Ectodermal cell (in vitro differentiated cells): ENCODE data around the gene SYNJ2.

Source experiments
- H3K27ac ChIP-seq: 2 replicates; pipeline ENCODE4 v1.7.0; 2013; ENCODE audit warnings: mild to moderate bottlenecking, low read depth, low read length; ENCODE audit not compliant: insufficient read depth, poor library complexity, severe bottlenecking
- H3K27me3 ChIP-seq: 2 replicates; pipeline ENCODE4 v1.7.0; 2013; ENCODE audit warnings: mild to moderate bottlenecking, low read length; ENCODE audit not compliant: insufficient read depth, control insufficient read depth, poor library complexity, severe bottlenecking
- H3K36me3 ChIP-seq: one replicate; pipeline ENCODE4 v1.7.0; 2013; ENCODE audit warnings: low read length; ENCODE audit not compliant: control insufficient read depth, insufficient read depth
- H3K4me1 ChIP-seq: one replicate; pipeline ENCODE4 v1.7.0; 2013; ENCODE audit warnings: low read length; ENCODE audit not compliant: control insufficient read depth, insufficient read depth
- H3K4me3 ChIP-seq: 2 replicates; pipeline ENCODE4 v1.7.0; 2013; ENCODE audit warnings: low read depth, low read length, control low read depth; ENCODE audit not compliant: insufficient read depth
- H3K9me3 ChIP-seq: 2 replicates; pipeline ENCODE4 v1.7.0; 2013; ENCODE audit warnings: mild to moderate bottlenecking, low read length, moderate library complexity; ENCODE audit not compliant: control insufficient read depth
- WGBS, 2 experiments: methylation state at CpG; one replicate each; pipeline ENCODE4 v1.1.7; 2013; ENCODE audit warnings: missing lambda C conversion rate in 2 of 2; 5-methylcytosine and 5-hydroxymethylcytosine counted together

The SYNJ2 gene

DNA sequence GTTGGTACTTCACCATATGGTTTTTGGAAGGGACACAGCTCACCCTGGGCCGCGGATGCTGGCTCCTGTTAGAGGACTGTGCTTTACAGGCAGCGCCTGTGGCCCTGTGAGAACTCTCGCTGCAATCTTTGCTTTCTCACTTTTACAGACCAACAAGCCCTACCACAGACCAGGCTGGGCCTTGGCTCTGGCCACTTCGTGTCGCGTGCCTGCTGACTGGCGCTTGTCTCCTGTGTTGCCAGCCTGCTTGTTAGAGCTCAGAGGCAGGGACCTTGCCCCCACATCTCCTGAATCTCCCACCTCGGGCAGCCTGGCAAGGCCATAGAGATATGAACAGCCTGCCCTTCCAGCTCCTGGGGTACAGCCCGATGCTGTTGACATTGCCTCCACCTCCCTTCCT, 56.1 kb downstream of the SYNJ2 start:
- WGBS, 2 experiments = 92 to 95% methylated on average over 10 of the region's 10 CpGs
- Histone ChIP-seq H3K27ac (no peak overlapping the region), H3K4me1 (peaks cover 8% of the 10 kb centered on the region), H3K27me3 (no peaks in the 10 kb centered on the region), H3K9me3 (no peaks in the 10 kb centered on the region), H3K36me3 (no peaks in the 10 kb centered on the region), H3K4me3 (no peak overlapping the region)

DNA sequence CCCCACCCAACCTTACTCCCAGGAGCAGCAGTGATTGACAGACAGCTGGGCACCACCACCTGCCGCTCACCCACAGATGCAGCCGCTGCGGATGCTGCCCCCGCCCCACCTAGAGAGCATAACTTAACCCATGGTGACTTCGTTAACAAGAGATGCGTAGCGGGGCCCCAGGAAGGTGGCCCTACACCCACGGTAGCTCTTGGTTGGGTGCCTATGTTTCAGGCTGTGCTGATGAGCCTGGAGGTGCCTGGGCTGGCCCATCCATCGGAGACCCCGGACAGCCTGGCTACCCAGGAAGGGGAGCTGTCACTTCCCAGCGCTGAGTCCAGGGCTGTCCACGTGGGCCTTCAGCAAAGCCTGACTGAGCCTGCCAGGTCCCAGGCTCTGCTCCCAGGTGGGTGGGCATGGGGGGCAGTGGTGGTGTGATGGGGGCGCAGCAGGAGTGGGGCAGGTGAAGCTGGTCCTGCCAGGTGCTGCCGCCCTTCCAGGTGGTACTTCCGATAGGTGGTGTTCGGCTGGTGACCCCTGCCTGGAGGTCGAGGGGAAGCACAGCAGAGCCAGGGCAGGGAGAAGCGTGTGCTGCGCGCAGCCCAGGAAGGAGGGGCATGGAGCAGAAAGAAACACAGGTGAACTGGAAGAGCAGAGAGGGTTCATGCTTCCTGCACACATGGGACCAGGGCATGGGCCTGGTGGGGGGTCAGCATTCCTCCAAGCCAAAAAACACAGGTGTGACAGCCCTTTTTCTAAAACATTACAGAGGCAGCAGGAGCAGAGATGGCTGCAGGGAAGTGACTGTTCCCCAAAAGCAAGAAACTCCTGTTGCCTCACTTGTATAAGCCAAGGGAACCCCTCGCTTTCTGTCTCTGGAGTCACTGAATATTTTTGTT, 56.9 kb downstream of the SYNJ2 start:
- Histone ChIP-seq H3K4me3 (no peak overlapping the region), H3K27me3 (no peaks in the 10 kb centered on the region), H3K9me3 (no peaks in the 10 kb centered on the region), H3K4me1 (peaks cover 8% of the 10 kb centered on the region), H3K27ac (no peak overlapping the region), H3K36me3 (no peaks in the 10 kb centered on the region)
- 87% methylated on average over 21 of the region's 21 CpGs for WGBS, 2 experiments

DNA sequence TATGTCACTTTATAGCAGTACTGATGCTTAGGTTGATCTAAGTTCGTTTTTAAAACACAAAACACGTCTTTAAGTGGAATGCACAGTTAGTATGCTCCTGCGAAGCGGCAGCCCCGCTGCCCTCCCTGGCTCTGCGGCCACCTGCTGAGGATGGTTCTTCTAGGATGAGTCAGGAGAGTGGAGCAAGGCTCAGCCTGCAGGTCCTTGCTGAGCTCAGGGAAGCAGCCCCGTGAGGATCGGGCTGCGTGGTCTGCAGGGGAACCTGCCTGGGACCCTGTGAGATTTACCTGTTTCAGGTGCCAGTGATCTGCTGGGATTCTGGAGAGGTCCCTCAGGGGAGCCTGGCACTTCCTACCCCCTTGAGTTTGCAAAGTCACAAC, 57.5 kb downstream of the SYNJ2 start:
- H3K36me3 ChIP-seq = no peaks in the 10 kb centered on the region
- no peaks in the 10 kb centered on the region for H3K9me3 ChIP-seq
- no peak overlapping the region for H3K27ac ChIP-seq
- no peak overlapping the region for H3K4me3 ChIP-seq
- H3K4me1 ChIP-seq = peaks cover 8% of the 10 kb centered on the region
- WGBS, 2 experiments = 52 to 63% methylated on average over 9 of the region's 9 CpGs
- H3K27me3 ChIP-seq = no peaks in the 10 kb centered on the region

DNA sequence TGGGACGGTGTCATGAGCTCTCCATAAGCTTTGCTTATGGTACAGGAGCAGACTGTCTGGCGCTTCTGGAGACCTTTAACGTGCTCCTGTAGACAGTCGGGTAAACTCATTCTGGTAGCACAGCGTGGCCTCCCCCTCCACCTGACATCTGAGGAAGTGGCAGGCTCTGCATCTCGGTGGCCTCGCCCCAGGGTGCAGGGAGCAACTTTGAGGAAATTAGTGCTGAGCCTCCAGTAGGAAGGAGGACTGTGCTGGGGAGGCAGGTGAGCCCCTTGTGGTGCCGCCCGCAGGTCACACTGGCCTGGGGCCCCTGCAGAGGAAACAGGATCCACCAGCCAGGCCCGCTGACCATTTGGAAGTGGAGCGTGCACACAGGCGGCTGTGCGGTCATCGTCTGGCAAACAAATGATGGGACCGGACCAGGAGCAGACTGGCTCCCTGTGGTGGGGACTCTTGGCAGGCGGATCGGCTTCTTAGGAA, 57.9 kb downstream of the SYNJ2 start:
- no peaks in the 10 kb centered on the region for H3K27me3 ChIP-seq
- no peaks in the 10 kb centered on the region for H3K36me3 ChIP-seq
- 92 to 94% methylated on average over 17 of the region's 17 CpGs for WGBS, 2 experiments
- H3K9me3 ChIP-seq = no peaks in the 10 kb centered on the region
- no peak overlapping the region for H3K27ac ChIP-seq
- peaks cover 8% of the 10 kb centered on the region for H3K4me1 ChIP-seq
- no peak overlapping the region for H3K4me3 ChIP-seq

DNA sequence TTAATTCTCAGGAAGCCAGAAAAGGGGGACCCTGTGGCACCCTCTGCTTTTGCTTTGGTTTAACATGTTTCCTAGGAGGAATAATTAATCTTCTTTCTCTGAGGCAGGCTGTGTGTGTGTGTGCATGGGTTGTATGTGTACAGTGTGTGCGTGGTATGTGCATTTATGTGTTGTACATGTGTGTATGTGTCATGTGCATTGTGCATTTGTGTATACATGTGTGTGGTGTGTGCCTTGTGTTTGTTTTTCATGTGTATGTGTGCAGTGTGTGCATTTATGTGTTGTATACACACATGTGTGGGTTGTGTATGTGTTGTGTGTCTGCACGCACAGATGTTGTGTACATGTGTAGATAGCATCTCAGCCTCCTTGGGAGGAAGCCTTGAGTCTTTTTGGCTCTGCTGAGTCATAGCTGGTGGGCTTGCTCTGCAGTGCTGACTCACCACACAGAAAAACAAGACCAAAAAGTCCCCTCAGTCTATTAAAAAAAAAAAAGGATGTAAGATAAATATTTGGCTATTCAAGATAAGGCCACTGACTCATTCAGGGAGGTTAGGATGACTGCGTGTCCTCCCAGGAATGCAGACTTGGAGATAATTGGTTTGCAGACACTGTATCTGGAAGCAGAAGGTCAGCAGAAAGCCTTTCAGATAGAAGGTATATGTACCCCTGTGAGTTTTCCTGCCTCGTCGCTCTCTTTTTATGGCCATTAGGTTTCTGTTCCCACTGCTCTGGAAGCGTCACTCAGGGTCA, 58.6 kb downstream of the SYNJ2 start:
- no peak overlapping the region for H3K4me3 ChIP-seq
- WGBS, 2 experiments = 92 to 93% methylated on average over 6 of the region's 6 CpGs
- no peaks in the 10 kb centered on the region for H3K27me3 ChIP-seq
- H3K27ac ChIP-seq = no peak overlapping the region
- peaks cover 8% of the 10 kb centered on the region for H3K4me1 ChIP-seq
- H3K9me3 ChIP-seq = no peaks in the 10 kb centered on the region
- H3K36me3 ChIP-seq = no peaks in the 10 kb centered on the region

DNA sequence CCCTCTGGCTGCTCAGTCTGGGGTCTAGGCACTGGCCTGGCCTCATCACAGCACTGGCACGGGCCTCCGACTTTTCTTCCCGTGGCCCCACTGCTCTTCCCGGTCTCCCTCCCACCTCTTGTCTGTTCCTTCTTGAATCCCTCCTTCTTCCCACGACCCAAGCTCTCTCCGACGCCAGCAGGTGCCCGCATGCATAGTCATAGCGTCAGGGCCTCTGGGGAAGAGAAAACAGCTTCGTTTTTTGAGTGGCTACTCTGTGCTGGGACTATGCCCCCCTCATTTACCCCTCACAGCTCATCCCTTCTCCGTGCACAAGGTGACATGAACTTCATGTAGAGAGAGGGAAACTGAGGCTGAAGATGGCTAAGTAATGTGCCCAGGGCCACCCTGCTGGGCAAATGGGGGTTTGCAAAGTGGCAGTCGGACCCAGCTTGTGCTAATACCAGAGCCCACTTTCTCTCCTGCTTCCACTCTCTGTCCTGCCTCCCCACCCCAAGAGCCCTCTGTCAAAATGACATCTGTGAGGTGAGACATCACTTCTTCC, 59.2 kb downstream of the SYNJ2 start:
- no peaks in the 10 kb centered on the region for H3K9me3 ChIP-seq
- H3K27ac ChIP-seq = no peak overlapping the region
- H3K27me3 ChIP-seq = no peaks in the 10 kb centered on the region
- H3K36me3 ChIP-seq = no peaks in the 10 kb centered on the region
- H3K4me1 ChIP-seq = peaks cover 8% of the 10 kb centered on the region
- H3K4me3 ChIP-seq = no peak overlapping the region
- WGBS, 2 experiments = 87% methylated on average over 11 to 12 of the region's 12 CpGs

DNA sequence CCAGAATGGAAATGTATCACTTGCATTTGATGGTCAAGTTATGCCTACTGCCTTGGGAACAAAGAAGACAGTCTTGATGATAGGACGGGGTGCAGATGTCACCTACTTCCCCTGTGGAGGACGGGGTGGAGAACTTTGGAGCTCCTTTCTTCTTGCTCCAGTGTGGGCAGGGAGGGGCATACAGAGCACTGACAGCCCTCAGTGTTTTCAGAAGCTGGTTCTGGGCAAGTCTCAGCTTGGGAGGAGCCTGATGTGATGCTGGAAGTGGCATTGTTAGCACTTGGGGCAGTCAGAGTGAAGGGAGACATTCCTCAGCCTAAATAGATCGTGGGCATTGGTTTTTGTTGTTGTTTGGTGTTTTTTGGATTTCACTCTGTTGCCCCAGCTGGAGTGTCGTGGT, 59.7 kb downstream of the SYNJ2 start:
- WGBS, 2 experiments = 85 to 87% methylated on average over 4 of the region's 4 CpGs
- no peak overlapping the region for H3K27ac ChIP-seq
- H3K4me3 ChIP-seq = no peak overlapping the region
- H3K4me1 ChIP-seq = peaks cover 8% of the 10 kb centered on the region
- H3K27me3 ChIP-seq = no peaks in the 10 kb centered on the region
- H3K36me3 ChIP-seq = no peaks in the 10 kb centered on the region
- no peaks in the 10 kb centered on the region for H3K9me3 ChIP-seq

DNA sequence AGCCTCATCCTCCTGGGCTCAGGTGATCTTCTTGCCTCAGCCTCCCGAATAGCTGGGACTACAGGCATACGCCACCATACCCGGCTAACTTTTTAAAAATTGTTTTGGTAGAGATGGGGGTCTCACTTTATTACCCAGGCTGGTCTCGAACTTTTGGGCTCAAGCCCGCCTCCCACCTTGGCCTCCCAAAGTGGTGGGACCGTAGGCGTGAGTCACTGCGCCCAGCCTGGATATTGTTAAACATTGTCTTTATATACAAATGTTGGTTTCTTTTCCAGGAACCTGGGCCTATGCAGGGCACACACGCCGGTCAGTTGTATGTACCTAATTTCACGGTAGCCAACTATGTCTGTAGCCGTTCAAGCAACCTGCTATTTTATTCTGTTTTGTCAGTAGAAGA, 60.1 kb downstream of the SYNJ2 start:
- Histone ChIP-seq H3K36me3 (no peaks in the 10 kb centered on the region), H3K27me3 (no peaks in the 10 kb centered on the region), H3K27ac (no peak overlapping the region), H3K4me1 (peaks cover 8% of the 10 kb centered on the region), H3K9me3 (no peaks in the 10 kb centered on the region), H3K4me3 (no peak overlapping the region)
- WGBS, 2 experiments = 94 to 95% methylated on average over 12 of the region's 12 CpGs

DNA sequence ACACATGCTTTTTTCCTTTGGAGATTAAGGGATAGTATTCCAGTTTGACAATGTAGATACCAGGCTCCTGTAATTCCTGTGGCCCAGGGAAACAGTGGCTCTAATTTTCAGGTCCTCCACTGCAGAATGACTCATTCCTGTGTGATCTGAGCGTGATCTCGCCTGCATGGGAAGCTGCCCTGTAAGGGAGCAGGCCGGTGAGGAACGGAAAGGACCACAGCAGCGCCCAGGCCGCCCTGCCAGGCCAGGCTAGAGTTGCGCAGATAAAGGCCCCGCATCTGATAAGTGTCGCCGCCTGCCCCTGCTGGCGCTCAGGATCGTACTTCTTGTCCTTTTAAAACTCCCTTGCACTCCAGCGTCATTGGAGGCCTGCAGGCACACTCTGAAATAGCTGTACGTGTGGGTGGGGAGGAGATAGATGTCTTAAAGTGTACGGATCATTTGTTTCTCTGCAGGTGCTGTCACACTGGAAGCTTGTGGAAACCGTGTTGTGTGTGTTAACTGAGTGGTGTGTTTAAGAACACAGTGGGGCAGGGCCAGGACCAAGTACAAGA, 60.7 kb downstream of the SYNJ2 start:
- H3K27ac ChIP-seq = no peak overlapping the region
- no peaks in the 10 kb centered on the region for H3K36me3 ChIP-seq
- WGBS, 2 experiments = 92 to 95% methylated on average over 16 of the region's 16 CpGs
- peaks cover 8% of the 10 kb centered on the region for H3K4me1 ChIP-seq
- H3K27me3 ChIP-seq = no peaks in the 10 kb centered on the region
- no peaks in the 10 kb centered on the region for H3K9me3 ChIP-seq
- no peak overlapping the region for H3K4me3 ChIP-seq

DNA sequence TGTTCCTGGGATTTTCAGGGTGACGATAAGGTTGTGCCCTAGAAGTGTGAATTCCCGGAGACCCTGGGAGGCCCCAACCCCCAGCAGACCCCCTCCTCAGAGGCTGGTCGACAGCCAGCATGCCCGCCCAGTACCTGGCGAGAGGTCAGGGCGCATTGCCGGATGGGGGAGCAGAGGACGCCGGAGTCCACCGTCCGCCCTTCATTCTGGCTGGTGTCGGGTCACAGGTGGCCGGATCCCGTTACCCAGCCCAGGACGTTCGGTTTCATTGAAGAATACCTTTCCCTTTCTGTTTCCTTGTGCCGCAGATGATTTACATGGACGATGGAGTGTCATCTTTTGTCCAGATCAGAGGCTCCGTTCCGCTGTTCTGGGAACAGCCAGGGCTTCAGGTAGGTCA, 61.3 kb downstream of the SYNJ2 start:
- H3K36me3 ChIP-seq = no peaks in the 10 kb centered on the region
- H3K27ac ChIP-seq = no peak overlapping the region
- WGBS, 2 experiments = 94 to 96% methylated on average over 20 of the region's 20 CpGs
- no peak overlapping the region for H3K4me3 ChIP-seq
- no peaks in the 10 kb centered on the region for H3K9me3 ChIP-seq
- H3K4me1 ChIP-seq = peaks cover 8% of the 10 kb centered on the region
- no peaks in the 10 kb centered on the region for H3K27me3 ChIP-seq
